HG03354 (cell line): ENCODE results near the gene S1PR2.
"Not testable (repeated sequence)": the region's sequence is repeated elsewhere in the genome, so short reads cannot be mapped to it uniquely, and the experiment has no call there.

Experiments used
- ATAC-seq: cut with Tn5 transposase; IDR thresholded peaks from one replicate; pipeline ENCODE4 v1.9.1; 2021; ENCODE audit warnings: mild to moderate bottlenecking; ENCODE audit not compliant: unreplicated experiment, poor library complexity, severe bottlenecking

S1PR2 gene

DNA sequence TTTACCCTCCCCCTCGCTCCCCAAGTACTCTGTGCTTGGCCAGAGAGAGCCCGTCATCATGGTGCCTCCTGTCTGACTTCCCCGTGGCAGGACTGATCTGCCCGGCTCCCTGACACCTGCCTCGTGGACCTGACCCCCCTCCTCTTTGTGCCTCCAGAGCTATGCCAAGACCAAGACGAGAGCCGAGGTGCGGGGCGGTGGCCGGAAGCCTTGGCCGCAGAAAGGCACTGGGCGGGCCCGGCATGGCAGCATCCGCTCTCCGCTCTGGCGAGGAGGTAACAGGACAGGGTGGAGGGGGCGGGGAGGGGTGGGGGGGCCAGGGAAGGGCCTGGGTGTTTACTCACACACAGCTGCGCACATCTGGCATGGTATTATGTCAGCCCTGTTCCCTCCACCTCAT is 25.4 kb upstream of the S1PR2 start:
- ATAC-seq, result no peak

- no peak for ATAC-seq
Observed at GRCh38 chr19:10255358-10255757, 24.2 kb upstream of the S1PR2 start.

GRCh38 chr19:10254244-10254643 is 23.1 kb upstream of the S1PR2 start:
- ATAC-seq, result no peak

DNA sequence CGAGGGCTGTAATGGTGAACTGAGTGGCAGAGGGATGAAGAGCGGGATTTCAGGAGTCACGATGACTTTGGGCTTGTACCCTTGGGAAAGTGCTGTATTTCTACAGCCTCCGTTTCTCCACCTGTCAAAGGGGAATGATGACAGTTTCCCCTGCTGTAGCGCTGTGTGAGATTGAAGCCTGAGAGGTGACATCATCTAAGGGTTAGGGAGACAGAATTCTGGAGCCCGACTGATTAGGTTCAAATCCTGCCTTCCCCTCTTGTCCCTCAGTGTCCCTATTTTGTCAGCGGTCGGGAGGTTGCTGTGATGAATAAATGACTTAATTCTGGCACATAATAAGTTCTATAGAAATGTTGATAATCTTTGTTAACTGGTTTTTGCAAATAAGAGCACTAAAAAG is 21.6 kb upstream of the S1PR2 start:
- no peak for ATAC-seq

- ATAC-seq, result peak; percentile 92
Observed at GRCh38 chr19:10251792-10252694, 20.9 kb upstream of the S1PR2 start, which contains the start of gene MRPL4. TSS of gene MRPL4 (plus strand) at chr19:10252214. CDS start at chr19:10252254, 40 bp downstream.

GRCh38 chr19:10246511-10246910 is 15.4 kb upstream of the S1PR2 start:
- no peak for ATAC-seq

DNA sequence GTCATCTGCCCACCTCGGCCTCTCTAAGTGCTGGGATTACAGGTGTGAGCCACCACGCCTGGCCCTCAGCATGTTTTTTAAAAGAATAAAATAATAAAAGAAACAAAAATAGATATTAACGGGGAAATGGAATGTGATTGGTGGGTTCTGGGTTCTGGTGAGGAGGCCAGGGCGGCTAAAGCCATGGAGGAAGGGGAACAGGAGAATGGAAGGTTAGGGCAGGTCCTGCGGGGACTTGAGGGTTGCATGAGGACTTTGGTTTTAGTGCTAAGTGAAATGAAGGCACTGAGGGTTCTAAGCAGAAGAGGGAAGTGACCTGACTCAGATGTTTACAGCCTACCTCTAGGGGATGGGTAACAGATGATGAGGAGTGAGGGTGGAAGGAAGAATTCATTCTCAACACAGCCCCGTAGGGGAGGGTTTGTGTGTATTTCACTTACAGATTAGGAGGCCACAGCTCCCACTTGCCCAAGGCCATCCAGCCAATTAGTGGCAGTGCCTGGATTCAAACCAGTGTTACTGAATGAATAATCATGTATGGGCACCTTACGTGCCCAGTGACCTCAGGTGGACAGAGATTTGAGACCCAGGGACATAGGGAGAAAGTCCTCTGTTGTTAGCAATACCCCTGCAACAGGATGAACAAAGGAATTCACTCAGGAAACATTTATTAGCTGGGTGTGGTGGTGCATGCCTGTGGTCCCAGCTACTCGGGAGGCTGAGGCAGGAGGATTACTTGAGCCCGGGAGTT is 14.2 kb upstream of the S1PR2 start:
- ATAC-seq, result no peak

DNA sequence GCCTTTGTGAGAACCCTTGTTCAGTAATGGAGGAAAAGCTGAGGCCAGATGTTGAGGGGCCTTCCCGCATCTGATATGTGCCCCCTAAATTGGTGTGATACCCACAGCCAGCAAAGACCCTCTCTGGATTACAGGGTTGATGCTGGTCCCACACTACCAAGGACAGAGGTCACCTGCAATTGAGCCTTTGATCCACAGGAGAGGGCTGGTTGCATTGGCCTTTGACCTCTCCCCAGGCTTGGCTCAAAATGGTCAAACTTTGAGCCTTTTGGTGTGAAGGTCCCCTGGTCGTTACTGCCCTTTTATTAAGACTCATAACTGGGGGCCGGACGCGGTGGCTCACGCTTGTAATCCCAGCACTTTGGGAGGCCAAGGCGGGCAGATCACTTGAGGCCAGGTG is 12.5 kb upstream of the S1PR2 start:
- no peak for ATAC-seq

DNA sequence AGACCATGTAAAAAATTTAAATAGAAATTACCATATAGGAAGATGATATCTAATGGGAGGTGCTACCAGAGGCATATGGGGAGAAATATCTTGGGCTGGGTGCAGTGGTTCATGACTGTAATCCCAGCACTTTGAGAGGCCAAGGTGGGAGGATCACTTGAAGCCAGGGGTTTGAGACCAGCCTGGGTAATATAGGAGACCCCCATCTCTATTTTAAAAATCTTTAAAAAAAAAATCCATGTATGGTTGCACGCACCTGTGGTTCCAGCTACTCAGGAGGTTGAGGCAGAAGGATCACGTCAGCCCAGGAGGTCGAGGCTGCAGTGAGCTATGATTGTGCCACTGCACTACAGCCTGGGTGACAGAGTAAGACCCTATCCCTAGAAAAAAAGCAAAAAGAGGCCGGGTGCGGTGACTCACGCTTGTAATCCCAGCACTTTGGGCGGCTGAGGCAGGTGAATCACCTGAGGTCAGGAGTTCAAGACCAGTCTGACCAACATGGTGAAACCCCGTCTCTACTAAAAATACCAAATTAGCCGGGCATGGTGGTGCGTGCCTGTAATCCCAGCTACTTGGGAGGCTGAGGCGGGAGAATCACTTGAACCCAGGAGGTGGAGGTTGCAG is 10.8 kb upstream of the S1PR2 start:
- ATAC-seq, result not testable (repeated sequence)

GRCh38 chr19:10238172-10238783 is 7.1 kb upstream of the S1PR2 start:
- ATAC-seq, result no peak

- ATAC-seq, result no peak
Observed at GRCh38 chr19:10237702-10238101, 6.6 kb upstream of the S1PR2 start.

DNA sequence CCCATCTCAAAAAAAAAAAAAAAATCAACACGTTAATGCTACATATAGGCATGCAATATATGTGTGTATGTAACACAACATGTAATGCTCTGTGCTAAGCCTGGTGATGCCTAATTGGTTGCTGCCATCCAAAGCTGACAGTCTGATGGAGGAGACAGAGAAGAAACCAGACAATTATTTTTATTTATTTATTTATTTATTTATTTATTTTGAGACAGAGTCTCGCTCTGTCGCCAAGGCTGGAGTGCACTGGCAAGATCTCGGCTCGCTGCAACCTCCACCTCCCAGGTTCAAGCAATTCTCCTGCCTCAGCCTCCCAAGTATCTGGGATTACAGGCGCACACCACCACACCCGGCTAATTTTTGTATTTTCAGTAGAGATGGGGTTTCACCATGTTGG is 4.3 kb upstream of the S1PR2 start:
- not testable (repeated sequence) for ATAC-seq

DNA sequence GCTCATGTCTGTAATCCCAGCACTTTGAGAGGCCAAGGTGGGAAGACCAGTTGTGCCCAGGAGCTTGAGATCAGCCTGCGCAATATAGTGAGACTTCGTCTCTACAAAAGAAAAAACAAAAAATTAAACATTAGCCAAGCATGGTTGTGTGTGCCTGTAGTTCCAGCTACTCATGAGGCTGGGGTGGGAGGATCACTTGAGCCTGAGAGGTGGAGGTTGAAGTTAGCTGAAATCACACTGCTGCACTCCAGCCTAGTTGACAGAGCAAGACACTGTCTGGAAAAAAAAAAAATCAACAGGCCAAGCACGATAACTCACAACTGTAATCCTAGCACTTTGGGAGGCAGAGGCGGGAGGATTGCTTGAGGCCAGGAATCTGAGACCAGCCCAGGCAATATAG is 3.9 kb upstream of the S1PR2 start:
- no peak for ATAC-seq

- no peak for ATAC-seq
Observed at GRCh38 chr19:10233946-10234345, 2.8 kb upstream of the S1PR2 start.

DNA sequence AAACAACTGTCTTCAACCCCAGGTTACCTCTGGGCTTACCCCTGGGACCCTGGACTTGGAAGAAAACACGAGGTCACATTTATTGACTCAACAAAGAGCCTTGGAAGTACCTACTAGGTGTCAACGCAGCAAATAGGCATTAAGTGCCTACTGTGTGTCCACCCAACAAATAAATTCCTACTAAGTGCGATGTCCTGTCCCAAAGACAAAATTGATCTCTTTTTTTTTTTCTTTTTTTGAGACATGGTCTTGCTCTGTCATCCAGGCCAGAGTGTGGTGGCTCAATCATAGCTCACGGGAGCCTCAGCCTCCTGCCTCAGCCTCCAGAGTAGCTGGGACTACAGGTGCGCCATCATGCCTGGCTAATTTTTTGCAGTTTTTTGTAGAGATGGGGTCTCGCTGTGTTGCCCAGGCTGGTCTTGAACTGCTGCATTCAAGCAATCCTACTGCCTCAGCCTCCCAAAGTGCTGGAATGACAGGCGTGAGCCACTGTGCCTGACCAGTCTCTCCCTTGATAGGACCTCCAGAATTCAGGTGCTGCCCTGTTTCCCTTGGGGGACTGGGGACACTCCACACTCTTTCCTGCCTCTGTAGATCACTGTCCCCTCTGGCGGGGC is 589 bp upstream of the S1PR2 start:
- ATAC-seq, result no peak

- ATAC-seq, result peak; percentile 20
Observed at GRCh38 chr19:10230173-10230860, 814 bp downstream of the S1PR2 start.

DNA sequence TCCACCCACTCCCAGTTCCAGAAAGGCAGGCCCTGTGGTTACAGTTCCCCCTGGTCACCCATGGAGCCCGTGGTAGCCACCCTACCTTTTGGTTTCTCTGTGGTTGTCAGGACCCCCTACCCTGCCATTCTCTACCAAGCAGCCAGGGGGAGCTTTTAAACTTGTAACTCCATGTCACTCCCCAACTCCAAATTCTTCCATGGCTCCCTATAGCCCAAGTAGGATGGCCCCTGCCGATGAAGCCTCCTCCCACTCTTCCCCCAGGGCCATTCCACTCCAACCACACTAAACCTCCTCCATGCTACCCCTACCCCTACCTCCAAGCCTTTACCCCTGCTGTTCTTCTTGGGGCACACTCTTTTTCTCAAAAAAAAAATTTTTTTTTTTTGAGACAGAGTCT is 2.2 kb downstream of the S1PR2 start:
- no peak for ATAC-seq

DNA sequence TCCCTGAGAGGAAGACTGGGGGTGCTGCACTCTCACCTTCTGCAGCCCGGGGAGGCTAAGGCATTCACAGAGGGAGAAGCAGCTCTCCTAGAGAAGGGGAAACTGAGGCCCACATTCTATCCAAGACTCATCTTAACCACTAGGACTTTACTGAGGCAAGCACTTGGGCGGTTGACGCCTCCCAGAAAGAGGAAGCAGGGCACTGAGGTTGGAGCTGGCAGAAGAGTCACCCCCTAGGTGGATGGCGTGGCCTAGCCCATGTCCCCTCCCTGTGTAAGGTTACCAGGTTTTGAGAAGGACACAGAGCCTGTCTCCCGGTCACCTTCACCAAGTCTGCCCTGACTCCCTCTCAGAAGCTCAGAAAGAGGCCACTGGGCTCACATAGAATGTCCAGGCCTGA is 2.7 kb downstream of the S1PR2 start:
- ATAC-seq, result no peak
